Ishikawa (cell line): Measurements from ENCODE around the gene MGP.

ENCODE experiments used
- CEBPB ChIP-seq: IDR thresholded peaks from 2 replicates; pipeline ENCODE4 v1.6.1; 2012
- CREB1 ChIP-seq: IDR thresholded peaks from 2 replicates; pipeline ENCODE4 v1.6.1; 2012; ENCODE audit warnings: low read depth
- EGR1 ChIP-seq: IDR thresholded peaks from 2 replicates; pipeline ENCODE4 v1.6.1; 2012
- EP300 ChIP-seq: IDR thresholded peaks from 2 replicates; pipeline ENCODE4 v1.6.1; 2012; ENCODE audit warnings: borderline replicate concordance
- FOXM1 ChIP-seq: IDR thresholded peaks from 2 replicates; pipeline ENCODE4 v1.6.1; 2012; ENCODE audit warnings: low read depth, borderline replicate concordance
- NFIC ChIP-seq: IDR thresholded peaks from 2 replicates; pipeline ENCODE4 v1.6.1; 2012
- RAD21 ChIP-seq: IDR thresholded peaks from 2 replicates; pipeline ENCODE4 v1.6.1; 2012; ENCODE audit warnings: low read depth
- TAF1 ChIP-seq: IDR thresholded peaks from 2 replicates; pipeline ENCODE4 v1.6.1; 2012; ENCODE audit warnings: low read depth, mild to moderate bottlenecking
- TCF12 ChIP-seq: IDR thresholded peaks from 2 replicates; pipeline ENCODE4 v1.6.1; 2012; ENCODE audit warnings: low read depth
- TEAD4 ChIP-seq: IDR thresholded peaks from 2 replicates; pipeline ENCODE4 v1.6.1; 2012
- YY1 ChIP-seq: IDR thresholded peaks from 2 replicates; pipeline ENCODE4 v1.6.1; 2012; ENCODE audit warnings: low read depth
- ZBTB7A ChIP-seq: IDR thresholded peaks from 2 replicates; pipeline ENCODE4 v1.6.1; 2012; ENCODE audit warnings: low read depth
- TF ChIP-seq, protein P1 (sequence below): IDR thresholded peaks from 2 replicates; pipeline ENCODE4 v1.6.1; 2012
- TF ChIP-seq, protein P2 (sequence below): IDR thresholded peaks from 2 replicates; pipeline ENCODE4 v1.6.1; 2012
- TF ChIP-seq, protein P3 (sequence below): IDR thresholded peaks from 2 replicates; pipeline ENCODE4 v1.6.1; 2012; ENCODE audit warnings: low read depth, mild to moderate bottlenecking

Gene MGP

GRCh38 chr12:14892726-14893505 lies 7.3 kb upstream of the MGP start:
- TF ChIP-seq RAD21: peak; percentile 12; the same call in 1 of the 2 replicates
- no peak for TF ChIP-seq ZBTB7A

- no peak for TF ChIP-seq CEBPB
- TF ChIP-seq TEAD4: no peak
- TF ChIP-seq EGR1: no peak
- TF ChIP-seq ZBTB7A: no peak
- no peak for TF ChIP-seq NFIC
- TF ChIP-seq CREB1: no peak
- TF ChIP-seq, protein P1, sequence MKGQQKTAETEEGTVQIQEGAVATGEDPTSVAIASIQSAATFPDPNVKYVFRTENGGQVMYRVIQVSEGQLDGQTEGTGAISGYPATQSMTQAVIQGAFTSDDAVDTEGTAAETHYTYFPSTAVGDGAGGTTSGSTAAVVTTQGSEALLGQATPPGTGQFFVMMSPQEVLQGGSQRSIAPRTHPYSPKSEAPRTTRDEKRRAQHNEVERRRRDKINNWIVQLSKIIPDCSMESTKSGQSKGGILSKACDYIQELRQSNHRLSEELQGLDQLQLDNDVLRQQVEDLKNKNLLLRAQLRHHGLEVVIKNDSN: no peak
- no peak for TF ChIP-seq TAF1
- no peak for TF ChIP-seq TCF12
- no peak for TF ChIP-seq FOXM1
- TF ChIP-seq EP300: no peak
- TF ChIP-seq, protein P2, sequence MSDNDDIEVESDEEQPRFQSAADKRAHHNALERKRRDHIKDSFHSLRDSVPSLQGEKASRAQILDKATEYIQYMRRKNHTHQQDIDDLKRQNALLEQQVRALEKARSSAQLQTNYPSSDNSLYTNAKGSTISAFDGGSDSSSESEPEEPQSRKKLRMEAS: no peak
- TF ChIP-seq, protein P3, sequence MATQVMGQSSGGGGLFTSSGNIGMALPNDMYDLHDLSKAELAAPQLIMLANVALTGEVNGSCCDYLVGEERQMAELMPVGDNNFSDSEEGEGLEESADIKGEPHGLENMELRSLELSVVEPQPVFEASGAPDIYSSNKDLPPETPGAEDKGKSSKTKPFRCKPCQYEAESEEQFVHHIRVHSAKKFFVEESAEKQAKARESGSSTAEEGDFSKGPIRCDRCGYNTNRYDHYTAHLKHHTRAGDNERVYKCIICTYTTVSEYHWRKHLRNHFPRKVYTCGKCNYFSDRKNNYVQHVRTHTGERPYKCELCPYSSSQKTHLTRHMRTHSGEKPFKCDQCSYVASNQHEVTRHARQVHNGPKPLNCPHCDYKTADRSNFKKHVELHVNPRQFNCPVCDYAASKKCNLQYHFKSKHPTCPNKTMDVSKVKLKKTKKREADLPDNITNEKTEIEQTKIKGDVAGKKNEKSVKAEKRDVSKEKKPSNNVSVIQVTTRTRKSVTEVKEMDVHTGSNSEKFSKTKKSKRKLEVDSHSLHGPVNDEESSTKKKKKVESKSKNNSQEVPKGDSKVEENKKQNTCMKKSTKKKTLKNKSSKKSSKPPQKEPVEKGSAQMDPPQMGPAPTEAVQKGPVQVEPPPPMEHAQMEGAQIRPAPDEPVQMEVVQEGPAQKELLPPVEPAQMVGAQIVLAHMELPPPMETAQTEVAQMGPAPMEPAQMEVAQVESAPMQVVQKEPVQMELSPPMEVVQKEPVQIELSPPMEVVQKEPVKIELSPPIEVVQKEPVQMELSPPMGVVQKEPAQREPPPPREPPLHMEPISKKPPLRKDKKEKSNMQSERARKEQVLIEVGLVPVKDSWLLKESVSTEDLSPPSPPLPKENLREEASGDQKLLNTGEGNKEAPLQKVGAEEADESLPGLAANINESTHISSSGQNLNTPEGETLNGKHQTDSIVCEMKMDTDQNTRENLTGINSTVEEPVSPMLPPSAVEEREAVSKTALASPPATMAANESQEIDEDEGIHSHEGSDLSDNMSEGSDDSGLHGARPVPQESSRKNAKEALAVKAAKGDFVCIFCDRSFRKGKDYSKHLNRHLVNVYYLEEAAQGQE: no peak
- TF ChIP-seq RAD21: no peak
- TF ChIP-seq YY1: no peak
These were observed 5.0 kb upstream of the MGP start for GRCh38 chr12:14890701-14891100.

DNA sequence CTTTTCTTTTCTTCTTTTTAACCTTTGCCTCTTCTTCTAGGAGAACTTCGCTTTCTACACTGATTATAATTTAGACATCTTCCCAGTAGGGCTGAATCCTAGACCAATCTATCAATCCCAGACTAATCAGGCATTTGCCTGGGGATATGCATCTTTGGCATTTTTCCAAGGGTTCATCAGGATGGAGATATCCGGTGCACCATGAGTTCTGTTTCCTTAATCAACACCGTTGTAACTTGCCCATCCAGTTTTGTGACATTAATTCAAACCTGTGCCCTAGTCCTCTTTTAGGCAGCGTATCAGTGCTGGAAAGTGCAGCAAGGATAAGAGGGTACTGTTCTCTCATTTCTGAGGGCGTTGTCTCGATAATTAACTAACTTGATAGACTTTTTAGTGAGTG lies 617 bp upstream of the MGP start:
- TF ChIP-seq, protein P3: no peak
- TF ChIP-seq, protein P2: no peak
- TF ChIP-seq, protein P1: no peak
- no peak for TF ChIP-seq ZBTB7A
- TF ChIP-seq TAF1: no peak
- no peak for TF ChIP-seq RAD21
- no peak for TF ChIP-seq FOXM1
- no peak for TF ChIP-seq CEBPB
- TF ChIP-seq CREB1: no peak
- TF ChIP-seq TCF12: no peak
- TF ChIP-seq EP300: no peak
- TF ChIP-seq TEAD4: no peak
- TF ChIP-seq NFIC: no peak

- TF ChIP-seq, protein P3: no peak
- TF ChIP-seq NFIC: peak; percentile 64
These were observed 1.2 kb downstream of the MGP start for GRCh38 chr12:14884458-14884878.

DNA sequence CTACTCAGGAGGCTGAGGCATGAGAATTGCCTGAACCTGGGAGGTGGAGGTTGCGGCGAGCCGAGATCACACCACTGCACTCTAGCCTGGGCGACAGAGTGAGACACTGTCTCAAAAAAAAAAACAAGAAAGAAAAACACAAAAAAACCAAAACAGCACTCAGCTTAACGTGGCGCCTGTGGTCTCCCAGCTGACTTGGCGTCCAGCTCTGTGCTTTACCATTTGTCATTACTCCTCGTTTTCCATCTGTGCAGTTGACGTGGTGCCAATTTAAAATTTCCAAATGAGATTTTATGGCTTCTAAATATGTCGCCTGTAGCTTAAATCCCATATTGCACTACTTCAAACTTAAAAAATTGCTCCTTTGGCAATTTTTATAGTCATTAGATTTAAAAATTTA lies 2.0 kb downstream of the MGP start:
- no peak for TF ChIP-seq CREB1
- no peak for TF ChIP-seq EGR1
- TF ChIP-seq NFIC: no peak
- TF ChIP-seq TCF12: no peak
- TF ChIP-seq, protein P2: no peak
- TF ChIP-seq, protein P1: no peak
- no peak for TF ChIP-seq ZBTB7A
- no peak for TF ChIP-seq YY1
- no peak for TF ChIP-seq FOXM1
- no peak for TF ChIP-seq CEBPB
- no peak for TF ChIP-seq RAD21
- TF ChIP-seq TAF1: no peak
- TF ChIP-seq EP300: no peak
- no peak for TF ChIP-seq TEAD4
